Activated T-helper 1 cell treated with Interleukin-2 at 50 U/mL for 16 hours (primary cell): Measurements from ENCODE around the gene AXL.

Experiments
- DNase-seq: peaks from one replicate; pipeline ENCODE4 v3.0.0-alpha.2; 2020; ENCODE audit warnings: low read depth

The AXL gene

GRCh38 chr19:41308450-41309179 is 89.6 kb downstream of the AXL start:
- DNase-seq, result peak; percentile 85

- DNase-seq, result no peak
Observed at GRCh38 chr19:41309180-41310032, 90.4 kb downstream of the AXL start.

- DNase-seq, result peak; percentile 78
Observed at GRCh38 chr19:41310033-41310831, 91.2 kb downstream of the AXL start, which contains the start of gene CCDC97. CCDC97 (plus strand) TSS chr19:41310172; CDS start chr19:41310311, 139 bp downstream.

- no peak for DNase-seq
Observed at GRCh38 chr19:41311072-41311471, 92.0 kb downstream of the AXL start.
